Adrenal gland (tissue), 5 donors: ENCODE measurements around the gene PRSS33.

Source experiments
- POLR2A ChIP-seq, 2 donors: fragments of 450-650 bp; IDR thresholded peaks; one replicate each; pipeline ENCODE4 v1.6.1; 2017; ENCODE audit warnings: antibody characterized with exemption in 2 of 2, mild to moderate bottlenecking in 2 of 2, moderate library complexity in 1 of 2
- TF ChIP-seq, protein P1 (sequence below), 6 experiments: fragments of 450-650 bp in 4 of 6; fragments of 200-600 bp in 2 of 6; sonication (generic) in 1 of 6; IDR thresholded peaks; 1 replicate in 5 of 6; 2 replicates in 1 of 6; pipeline versions ENCODE4 v1.5.1 to v1.8.0; 2016 to 2021; ENCODE audit warnings: antibody characterized with exemption in 6 of 6, mild to moderate bottlenecking in 2 of 6, moderate library complexity in 1 of 6
- donor health status: DM: no; HTN: no; CAD: no.

GRCh38 chr16:2778630-2778958, 8.8 kb downstream of the PRSS33 start:
- TF ChIP-seq, protein P1, sequence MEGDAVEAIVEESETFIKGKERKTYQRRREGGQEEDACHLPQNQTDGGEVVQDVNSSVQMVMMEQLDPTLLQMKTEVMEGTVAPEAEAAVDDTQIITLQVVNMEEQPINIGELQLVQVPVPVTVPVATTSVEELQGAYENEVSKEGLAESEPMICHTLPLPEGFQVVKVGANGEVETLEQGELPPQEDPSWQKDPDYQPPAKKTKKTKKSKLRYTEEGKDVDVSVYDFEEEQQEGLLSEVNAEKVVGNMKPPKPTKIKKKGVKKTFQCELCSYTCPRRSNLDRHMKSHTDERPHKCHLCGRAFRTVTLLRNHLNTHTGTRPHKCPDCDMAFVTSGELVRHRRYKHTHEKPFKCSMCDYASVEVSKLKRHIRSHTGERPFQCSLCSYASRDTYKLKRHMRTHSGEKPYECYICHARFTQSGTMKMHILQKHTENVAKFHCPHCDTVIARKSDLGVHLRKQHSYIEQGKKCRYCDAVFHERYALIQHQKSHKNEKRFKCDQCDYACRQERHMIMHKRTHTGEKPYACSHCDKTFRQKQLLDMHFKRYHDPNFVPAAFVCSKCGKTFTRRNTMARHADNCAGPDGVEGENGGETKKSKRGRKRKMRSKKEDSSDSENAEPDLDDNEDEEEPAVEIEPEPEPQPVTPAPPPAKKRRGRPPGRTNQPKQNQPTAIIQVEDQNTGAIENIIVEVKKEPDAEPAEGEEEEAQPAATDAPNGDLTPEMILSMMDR (IDR thresholded peaks at IDR 0.05): no peak
- no peak for TF ChIP-seq POLR2A (IDR thresholded peaks at IDR 0.05)
